ENCODE data around the gene PAPPA2. TPM values are rescaled to one million over a fixed set of nuclear protein-coding genes. Genes with fewer than 3 reads are reported as not detected.

The PAPPA2 gene
- total RNA-seq, 4 donors from 2014 or later, result 0.35 to 32.2 (median 1.1) TPM

DNA sequence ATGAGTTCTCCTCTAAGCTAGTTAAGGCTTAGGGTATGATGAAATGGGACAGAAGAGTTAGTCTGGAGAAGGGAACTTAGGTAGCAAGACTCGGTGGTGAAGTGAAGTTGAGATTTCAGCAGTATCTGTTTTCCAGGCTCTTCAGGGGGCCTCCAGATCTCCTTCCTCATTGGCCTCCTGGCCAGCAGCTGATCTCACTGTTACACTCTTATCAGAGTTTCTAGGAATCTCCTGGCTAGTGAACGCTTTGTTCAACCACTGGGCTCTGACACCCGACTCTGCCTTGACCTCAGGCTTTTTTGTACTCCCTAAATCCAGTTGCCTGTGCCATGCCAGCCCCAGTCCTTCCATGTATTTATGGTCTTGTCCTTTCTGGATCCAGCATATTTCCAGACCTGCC lies 390.5 kb downstream of the PAPPA2 start:
- Histone ChIP-seq H3K36me3 (no peaks in the 10 kb centered on the region), H3K4me1 (no peaks in the 10 kb centered on the region), H3K27me3 (no peaks in the 10 kb centered on the region), H3K4me3 (no peak overlapping the region), H3K9me3 (no peaks in the 10 kb centered on the region), H3K27ac (no peak overlapping the region)
- TF ChIP-seq, protein P1, sequence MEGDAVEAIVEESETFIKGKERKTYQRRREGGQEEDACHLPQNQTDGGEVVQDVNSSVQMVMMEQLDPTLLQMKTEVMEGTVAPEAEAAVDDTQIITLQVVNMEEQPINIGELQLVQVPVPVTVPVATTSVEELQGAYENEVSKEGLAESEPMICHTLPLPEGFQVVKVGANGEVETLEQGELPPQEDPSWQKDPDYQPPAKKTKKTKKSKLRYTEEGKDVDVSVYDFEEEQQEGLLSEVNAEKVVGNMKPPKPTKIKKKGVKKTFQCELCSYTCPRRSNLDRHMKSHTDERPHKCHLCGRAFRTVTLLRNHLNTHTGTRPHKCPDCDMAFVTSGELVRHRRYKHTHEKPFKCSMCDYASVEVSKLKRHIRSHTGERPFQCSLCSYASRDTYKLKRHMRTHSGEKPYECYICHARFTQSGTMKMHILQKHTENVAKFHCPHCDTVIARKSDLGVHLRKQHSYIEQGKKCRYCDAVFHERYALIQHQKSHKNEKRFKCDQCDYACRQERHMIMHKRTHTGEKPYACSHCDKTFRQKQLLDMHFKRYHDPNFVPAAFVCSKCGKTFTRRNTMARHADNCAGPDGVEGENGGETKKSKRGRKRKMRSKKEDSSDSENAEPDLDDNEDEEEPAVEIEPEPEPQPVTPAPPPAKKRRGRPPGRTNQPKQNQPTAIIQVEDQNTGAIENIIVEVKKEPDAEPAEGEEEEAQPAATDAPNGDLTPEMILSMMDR (IDR thresholded peaks at IDR 0.05), result no peak
- no peak for TF ChIP-seq POLR2A (IDR thresholded peaks at IDR 0.05)
- no peak for DNase-seq

- TF ChIP-seq, protein P1 (IDR thresholded peaks at IDR 0.05), result no peak
- TF ChIP-seq POLR2A (IDR thresholded peaks at IDR 0.05), result no peak
- Histone ChIP-seq H3K9me3 (no peaks in the 10 kb centered on the region), H3K4me3 (no peak overlapping the region), H3K4me1 (no peaks in the 10 kb centered on the region), H3K36me3 (no peaks in the 10 kb centered on the region), H3K27me3 (no peaks in the 10 kb centered on the region), H3K27ac (no peak overlapping the region)
- DNase-seq, result no peak
These were observed 391.1 kb downstream of the PAPPA2 start for GRCh38 chr1:176854121-176854520.

GRCh38 chr1:176854758-176855745 lies 392.1 kb downstream of the PAPPA2 start:
- TF ChIP-seq, protein P1 (IDR thresholded peaks at IDR 0.05), result no peak
- no peak for TF ChIP-seq POLR2A (IDR thresholded peaks at IDR 0.05)

DNA sequence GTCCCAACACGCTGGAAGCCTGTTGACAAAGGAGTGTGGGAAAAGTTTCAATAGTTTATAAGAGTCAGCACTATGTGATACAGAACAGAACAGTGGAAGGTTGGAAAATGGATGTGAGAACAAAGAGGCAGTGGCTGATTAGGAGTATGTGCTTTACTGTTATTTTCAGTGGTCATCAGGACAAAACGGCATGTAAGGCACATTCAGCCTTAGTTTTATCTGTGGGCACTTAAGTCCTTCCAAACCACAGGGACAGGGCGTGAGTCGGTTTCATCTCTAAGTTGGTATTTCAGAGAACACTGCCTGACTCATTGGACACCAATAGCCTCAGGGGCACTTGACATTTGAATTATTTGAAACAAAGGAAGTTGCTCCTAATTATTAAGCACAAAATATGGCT lies 394.7 kb downstream of the PAPPA2 start:
- no peak for TF ChIP-seq POLR2A (IDR thresholded peaks at IDR 0.05)
- TF ChIP-seq, protein P1 (IDR thresholded peaks at IDR 0.05), result no peak
- no peaks in the 10 kb centered on the region for H3K27me3 ChIP-seq
- H3K27ac ChIP-seq, result no peak overlapping the region

More at GRCh38 chr1:176854758-176855745, 392.1 kb downstream of the PAPPA2 start:
- Histone ChIP-seq H3K36me3 (no peaks in the 10 kb centered on the region), H3K4me1 (no peaks in the 10 kb centered on the region), H3K4me3 (no peak overlapping the region), H3K27me3 (no peaks in the 10 kb centered on the region), H3K9me3 (no peaks in the 10 kb centered on the region), H3K27ac (no peak overlapping the region)
- no peak for DNase-seq

GRCh38 chr1:176858433-176858916 lies 395.5 kb downstream of the PAPPA2 start:
- no peaks in the 10 kb centered on the region for H3K9me3 ChIP-seq
- no peaks in the 10 kb centered on the region for H3K36me3 ChIP-seq
- H3K27me3 ChIP-seq, result no peaks in the 10 kb centered on the region
- H3K4me3 ChIP-seq, result no peak overlapping the region
- TF ChIP-seq POLR2A (IDR thresholded peaks at IDR 0.05), result no peak
- TF ChIP-seq, protein P1 (IDR thresholded peaks at IDR 0.05), result no peak
- no peak overlapping the region for H3K27ac ChIP-seq
- H3K4me1 ChIP-seq, result no peaks in the 10 kb centered on the region
- no peak for DNase-seq

More for the DNA sequence above, 394.7 kb downstream of the PAPPA2 start:
- H3K4me1 ChIP-seq, result no peaks in the 10 kb centered on the region
- H3K4me3 ChIP-seq, result no peak overlapping the region
- no peaks in the 10 kb centered on the region for H3K9me3 ChIP-seq
- no peak for DNase-seq
- no peaks in the 10 kb centered on the region for H3K36me3 ChIP-seq
